K562 (cell line): ENCODE measurements around the gene BCL2L12. TPM values are rescaled to one million over a fixed set of nuclear protein-coding genes. Genes with fewer than 3 reads are reported as not detected.
A peak's percentile ranks its signal among the peaks of the same experiment; 100 is the strongest.

Experiments used
- BCL6 ChIP-seq: fragments of 250-450 bp; sonication (Bioruptor Pico); IDR thresholded peaks from 2 replicates; pipeline ENCODE4 v1.4.0; 2020
- BRD4 ChIP-seq: fragments of 200-600 bp; sonication (generic); IDR thresholded peaks from 2 replicates; pipeline ENCODE4 v1.6.1; 2017; ENCODE audit warnings: inconsistent platforms
- CBX5 ChIP-seq: IDR thresholded peaks from 2 replicates; pipeline ENCODE4 v1.6.1; 2014; ENCODE audit warnings: low read depth, borderline replicate concordance
- CREM ChIP-seq: IDR thresholded peaks from 2 replicates; pipeline ENCODE4 v1.6.1; 2014; ENCODE audit warnings: antibody characterized with exemption, low read depth
- ELF4 ChIP-seq: fragments of 450-650 bp; formaldehyde crosslinking; IDR thresholded peaks from 2 replicates; pipeline ENCODE4 v1.4.0; 2022; ENCODE audit warnings: missing genetic modification characterization
- HDAC2 ChIP-seq: fragments of 450-650 bp; IDR thresholded peaks from 2 replicates; pipeline ENCODE4 v1.6.1; 2016; ENCODE audit warnings: mild to moderate bottlenecking
- HNRNPLL ChIP-seq: fragments of 200-400 bp; formaldehyde crosslinking; IDR thresholded peaks from 2 replicates; pipeline ENCODE4 v1.6.1; 2017; ENCODE audit warnings: low read length, low read depth, mild to moderate bottlenecking; ENCODE audit not compliant: poor library complexity, severe bottlenecking
- KLF13 ChIP-seq: fragments of 450-650 bp; IDR thresholded peaks from 2 replicates; pipeline ENCODE4 v1.6.1; 2016; ENCODE audit warnings: missing genetic modification characterization, low read depth, mild to moderate bottlenecking, missing compliant biosample characterization, moderate library complexity, borderline replicate concordance
- L3MBTL2 ChIP-seq: fragments of 450-650 bp; IDR thresholded peaks from 2 replicates; pipeline ENCODE4 v1.6.1; 2016; ENCODE audit warnings: mild to moderate bottlenecking, moderate library complexity
- NR4A1 ChIP-seq, 2 experiments: fragments of 250-450 bp in 1 of 2; fragments of 450-650 bp in 1 of 2; sonication (Bioruptor Pico) in 1 of 2; IDR thresholded peaks; 2 replicates each; pipeline versions ENCODE4 v1.4.0 to v1.6.1; 2016 to 2020; ENCODE audit warnings: mild to moderate bottlenecking in 2 of 2, missing compliant biosample characterization in 1 of 2, missing genetic modification characterization in 1 of 2, moderate library complexity in 1 of 2
- PML ChIP-seq: IDR thresholded peaks from 2 replicates; pipeline ENCODE4 v1.6.1; 2012; ENCODE audit warnings: low read length, inconsistent platforms
- POLR3G ChIP-seq: IDR thresholded peaks from 2 replicates; pipeline ENCODE4 v1.6.1; 2011; ENCODE audit not compliant: insufficient read length, insufficient replicate concordance; ENCODE audit errors: extremely low read depth
- PRPF4 ChIP-seq: fragments of 200-400 bp; formaldehyde crosslinking; IDR thresholded peaks from one replicate; pipeline ENCODE4 v1.6.1; 2017; ENCODE audit warnings: low read length, low read depth, mild to moderate bottlenecking; ENCODE audit not compliant: insufficient read depth, poor library complexity, severe bottlenecking
- RBFOX2 ChIP-seq: fragments of 200-400 bp; formaldehyde crosslinking; IDR thresholded peaks from 2 replicates; pipeline ENCODE4 v1.6.1; 2017; ENCODE audit warnings: low read depth, mild to moderate bottlenecking, low read length, moderate library complexity
- SIN3B ChIP-seq: fragments of 450-650 bp; IDR thresholded peaks from 2 replicates; pipeline ENCODE4 v1.6.1; 2017; ENCODE audit warnings: low read depth, mild to moderate bottlenecking, moderate library complexity
- SMARCB1 ChIP-seq: IDR thresholded peaks from 2 replicates; pipeline ENCODE4 v1.6.1; 2011; ENCODE audit warnings: improper control_type of control experiment, low read depth; ENCODE audit not compliant: insufficient read length
- THRB ChIP-seq: fragments of 450-650 bp; formaldehyde crosslinking; conservative IDR thresholded peaks from 2 replicates; pipeline ENCODE4 v1.4.0; 2022; ENCODE audit warnings: mild to moderate bottlenecking, missing genetic modification characterization
- TRIM24 ChIP-seq, 2 experiments: fragments of 450-650 bp; IDR thresholded peaks; 2 replicates each; pipeline ENCODE4 v1.6.1; 2016
- TRIM28 ChIP-seq: fragments of 450-650 bp; IDR thresholded peaks from 2 replicates; pipeline ENCODE4 v1.6.1; 2017
- ZNF232 ChIP-seq: sonication (generic); formaldehyde crosslinking; IDR thresholded peaks from 2 replicates; pipeline ENCODE4 v1.8.0; 2022; ENCODE audit warnings: mild to moderate bottlenecking, missing genetic modification reagents
- ZNF561 ChIP-seq: fragments of 450-650 bp; formaldehyde crosslinking; conservative IDR thresholded peaks from 2 replicates; pipeline ENCODE4 v1.4.0; 2020; ENCODE audit warnings: mild to moderate bottlenecking, moderate library complexity
- polyA plus RNA-seq, 8 experiments: library from polyadenylated mRNA; depleted of rRNA in 4 of 8; stranded (reverse) in 5 of 8; unstranded in 3 of 8; fragments of >200 nt; fragmentation: Nextera tagmentation in 2 of 8; fragmentation: Illumina TruSeq in 1 of 8; extraction: Ambion mirVana in 2 of 8; extraction: Trizol in 1 of 8; gene quantifications; 2 replicates each; pipeline versions ENCODE4 v1.2.1 to v1.2.3, GENCODE V29; 2011 to 2014; ENCODE audit warnings: inconsistent platforms in 1 of 8, missing spikeins in 1 of 8
- total RNA-seq, 7 experiments: library from RNA; depleted of rRNA in 6 of 7; stranded (reverse); fragments of >200 nt in 6 of 7; fragmentation: Illumina TruSeq in 2 of 7; extraction: Trizol in 2 of 7; gene quantifications; 2 replicates each; pipeline versions ENCODE4 v1.2.1 to v1.2.3, GENCODE V29; 2011 to 2021; ENCODE audit warnings: low replicate concordance in 1 of 7
- TF ChIP-seq, protein P1 (sequence below): sonication (generic); formaldehyde crosslinking; IDR thresholded peaks from 2 replicates; pipeline ENCODE4 v1.9.0; 2022; ENCODE audit warnings: mild to moderate bottlenecking, missing genetic modification reagents
- TF ChIP-seq, protein P2 (sequence below): sonication (generic); formaldehyde crosslinking; IDR thresholded peaks from 2 replicates; pipeline ENCODE4 v1.5.0; 2020; ENCODE audit warnings: missing genetic modification reagents
- TF ChIP-seq, protein P3 (sequence below): fragments of 450-650 bp; formaldehyde crosslinking; IDR thresholded peaks from 2 replicates; pipeline ENCODE4 v1.4.0; 2022; ENCODE audit warnings: missing genetic modification characterization
- TF ChIP-seq, protein P4 (sequence below): fragments of 250-450 bp; sonication (Bioruptor Pico); IDR thresholded peaks from 2 replicates; pipeline ENCODE4 v1.8.0; 2021; ENCODE audit warnings: borderline replicate concordance, mild to moderate bottlenecking, moderate library complexity; ENCODE audit not compliant: poor library complexity, severe bottlenecking

Gene BCL2L12
- total and polyA plus RNA-seq, 9 of the 15 experiments (the other 6 are each of a cell fraction or from before 2014, with no cell fraction given): 7.4 to 263 (median 81.2) TPM

- TF ChIP-seq KLF13 (tag): peak; percentile 89
- TF ChIP-seq TRIM28: no peak
- peak; percentile 15 for TF ChIP-seq HNRNPLL
- peak; percentile 30; the same call in 1 of the 2 replicates for TF ChIP-seq CREM
- TF ChIP-seq BRD4: peak; percentile 81; the same call in 1 of the 2 replicates
- TF ChIP-seq CBX5: no peak
- TF ChIP-seq ZNF561 (CRISPR knock-in tag): 0 out of 2 replicates have a peak, but pooled peaks have one; percentile 28
- TF ChIP-seq, protein P1, sequence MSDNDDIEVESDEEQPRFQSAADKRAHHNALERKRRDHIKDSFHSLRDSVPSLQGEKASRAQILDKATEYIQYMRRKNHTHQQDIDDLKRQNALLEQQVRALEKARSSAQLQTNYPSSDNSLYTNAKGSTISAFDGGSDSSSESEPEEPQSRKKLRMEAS (CRISPR knock-in tag): peak; percentile 96
- peak; percentile 31 for TF ChIP-seq SMARCB1
- TF ChIP-seq, protein P2, sequence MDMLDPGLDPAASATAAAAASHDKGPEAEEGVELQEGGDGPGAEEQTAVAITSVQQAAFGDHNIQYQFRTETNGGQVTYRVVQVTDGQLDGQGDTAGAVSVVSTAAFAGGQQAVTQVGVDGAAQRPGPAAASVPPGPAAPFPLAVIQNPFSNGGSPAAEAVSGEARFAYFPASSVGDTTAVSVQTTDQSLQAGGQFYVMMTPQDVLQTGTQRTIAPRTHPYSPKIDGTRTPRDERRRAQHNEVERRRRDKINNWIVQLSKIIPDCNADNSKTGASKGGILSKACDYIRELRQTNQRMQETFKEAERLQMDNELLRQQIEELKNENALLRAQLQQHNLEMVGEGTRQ (CRISPR knock-in tag): peak; percentile 81
- TF ChIP-seq POLR3G: no peak
- peak; percentile 77 for TF ChIP-seq PML
- peak in 1 of 2 experiments; percentile 18; a peak in 1 of 4 replicates for TF ChIP-seq TRIM24 (IDR thresholded peaks at IDR 0.05)
- peak; percentile 76; the same call in 1 of the 2 replicates for TF ChIP-seq THRB (CRISPR knock-in tag)
- TF ChIP-seq, protein P3, sequence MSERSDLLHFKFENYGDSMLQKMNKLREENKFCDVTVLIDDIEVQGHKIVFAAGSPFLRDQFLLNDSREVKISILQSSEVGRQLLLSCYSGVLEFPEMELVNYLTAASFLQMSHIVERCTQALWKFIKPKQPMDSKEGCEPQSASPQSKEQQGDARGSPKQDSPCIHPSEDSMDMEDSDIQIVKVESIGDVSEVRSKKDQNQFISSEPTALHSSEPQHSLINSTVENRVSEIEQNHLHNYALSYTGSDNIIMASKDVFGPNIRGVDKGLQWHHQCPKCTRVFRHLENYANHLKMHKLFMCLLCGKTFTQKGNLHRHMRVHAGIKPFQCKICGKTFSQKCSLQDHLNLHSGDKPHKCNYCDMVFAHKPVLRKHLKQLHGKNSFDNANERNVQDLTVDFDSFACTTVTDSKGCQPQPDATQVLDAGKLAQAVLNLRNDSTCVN: 0 out of 2 replicates have a peak, but pooled peaks have one; percentile 44
- no peak for TF ChIP-seq ZNF232 (CRISPR knock-in tag)
- peak; percentile 98 for TF ChIP-seq RBFOX2
- TF ChIP-seq NR4A1 (CRISPR knock-in tag; IDR thresholded peaks at IDR 0.05): 0 out of 2 replicates have a peak, but pooled peaks have one; percentile 53
- no peak for TF ChIP-seq NR4A1 (tag; IDR thresholded peaks at IDR 0.05)
- TF ChIP-seq L3MBTL2: peak; percentile 67; the same call in 1 of the 2 replicates
- 0 out of 2 replicates have a peak, but pooled peaks have one; percentile 20 for TF ChIP-seq ELF4
- TF ChIP-seq, protein P4, sequence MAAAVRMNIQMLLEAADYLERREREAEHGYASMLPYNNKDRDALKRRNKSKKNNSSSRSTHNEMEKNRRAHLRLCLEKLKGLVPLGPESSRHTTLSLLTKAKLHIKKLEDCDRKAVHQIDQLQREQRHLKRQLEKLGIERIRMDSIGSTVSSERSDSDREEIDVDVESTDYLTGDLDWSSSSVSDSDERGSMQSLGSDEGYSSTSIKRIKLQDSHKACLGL: peak; percentile 94
- TF ChIP-seq HDAC2: peak; percentile 93
- no peak for TF ChIP-seq BCL6
- peak; percentile 51 for TF ChIP-seq PRPF4
- TF ChIP-seq SIN3B: peak; percentile 41; the same call in 1 of the 2 replicates
Observed at GRCh38 chr19:49677231-49677900, 11.6 kb downstream of the BCL2L12 start, which contains the start of gene PRMT1 (continued).
